GM12878 (cell line): ENCODE measurements around the gene VIT. TPM values are rescaled to one million over a fixed set of nuclear protein-coding genes. Genes with fewer than 3 reads are reported as not detected.

Experiments
- ATAC-seq: fragments of 200-7000 bp; cut with Tn5 transposase; 3 replicates; pipeline ENCODE4 v1.9.1; 2020; ENCODE audit warnings: mild to moderate bottlenecking, moderate library complexity
- BruUV-seq: library from RNA; stranded (reverse); fragments of 400-500 nt; replicated peaks from 2 replicates; lab custom pipeline; 2021; lab: Mats Ljungman, UMichigan
- CTCF ChIA-PET: fragments of 300-600 bp; sonication (Branson Sonifier 250); formaldehyde crosslinking; extraction: SDS; loops from one replicate; lab custom pipeline; 2021; ENCODE audit warnings: inconsistent platforms; lab: Yijun Ruan, JAX
- POLR2A ChIA-PET: fragments of 350-600 bp; formaldehyde crosslinking; extraction: SDS; loops from one replicate; lab custom pipeline; 2021; ENCODE audit warnings: inconsistent platforms; lab: Charles Lee
- RAD21 ChIA-PET: fragments of 300-600 bp; sonication (Branson Sonifier 250); formaldehyde crosslinking; loops from one replicate; lab custom pipeline; 2023; ENCODE audit warnings: antibody characterized with exemption; ENCODE audit not compliant: unreplicated experiment; lab: Charles Lee
- SMC1A ChIA-PET: fragments of 300-600 bp; sonication (Branson Sonifier 250); formaldehyde crosslinking; loops from one replicate; lab custom pipeline; 2023; ENCODE audit not compliant: unreplicated experiment, uncharacterized antibody; lab: Charles Lee
- DNase-seq: peaks from one replicate; pipeline ENCODE4 v3.0.0-alpha.2; 2011; ENCODE audit warnings: low read depth, low spot score
- FAIRE-seq: peaks from 3 replicates; lab custom pipeline; 2011; peaks lifted over from hg19 to GRCh38; lab: Jason Lieb, UNC
- H2AFZ ChIP-seq: 2 replicates; pipeline ENCODE4 v1.6.0; 2011; ENCODE audit warnings: low read depth, low read length, control low read depth; ENCODE audit not compliant: control insufficient read depth
- H3K27ac ChIP-seq: 2 replicates; pipeline ENCODE4 v1.5.1; 2011; ENCODE audit warnings: control low read depth; ENCODE audit not compliant: control insufficient read depth, insufficient read depth
- H3K27me3 ChIP-seq, 2 experiments: replicated peaks in 1 of 2; 2 replicates each; pipeline versions ENCODE4 v1.6.0 to v1.6.1; 2011; ENCODE audit warnings: low read length in 1 of 2; ENCODE audit not compliant: control insufficient read depth in 2 of 2, insufficient read depth in 2 of 2
- H3K36me3 ChIP-seq, 2 experiments: 2 replicates each; pipeline ENCODE4 v1.5.1; 2011; ENCODE audit warnings: low read length in 1 of 2; ENCODE audit not compliant: control insufficient read depth in 2 of 2, insufficient read depth in 2 of 2
- H3K4me1 ChIP-seq: 2 replicates; pipeline ENCODE4 v1.6.1; 2011; ENCODE audit warnings: mild to moderate bottlenecking, low read length, moderate library complexity, mixed read lengths; ENCODE audit not compliant: control insufficient read depth, insufficient read depth
- H3K4me2 ChIP-seq: 2 replicates; pipeline ENCODE4 v1.6.0; 2011; ENCODE audit warnings: control low read depth; ENCODE audit not compliant: control insufficient read depth, insufficient read depth
- H3K4me3 ChIP-seq: fragments of 200-600 bp; sonication (generic); 2 replicates; pipeline ENCODE4 v1.5.1; 2016
- H3K79me2 ChIP-seq: 2 replicates; pipeline ENCODE4 v1.6.0; 2011; ENCODE audit warnings: low read length; ENCODE audit not compliant: control insufficient read depth, insufficient read depth
- H3K9ac ChIP-seq: 2 replicates; pipeline ENCODE4 v1.8.0; 2011; ENCODE audit warnings: low read length, control low read depth, mixed read lengths; ENCODE audit not compliant: control insufficient read depth, insufficient read depth
- H3K9me3 ChIP-seq: replicated peaks from 3 replicates; pipeline ENCODE4 v1.5.1; 2011; ENCODE audit warnings: mild to moderate bottlenecking, low read length; ENCODE audit not compliant: control insufficient read depth, insufficient read depth
- H4K20me1 ChIP-seq: 2 replicates; pipeline ENCODE4 v1.6.0; 2011; ENCODE audit not compliant: control insufficient read depth, insufficient read depth
- ASH2L ChIP-seq: fragments of 300-600, 200-600 bp; sonication (generic); IDR thresholded peaks from 2 replicates; pipeline ENCODE4 v1.6.1; 2017; ENCODE audit warnings: low read depth, mild to moderate bottlenecking, borderline replicate concordance
- BACH1 ChIP-seq: fragments of 450-650 bp; IDR thresholded peaks from 2 replicates; pipeline ENCODE4 v1.6.1; 2017; ENCODE audit warnings: mild to moderate bottlenecking, borderline replicate concordance
- CBFB ChIP-seq: IDR thresholded peaks from 2 replicates; pipeline ENCODE4 v1.6.1; 2016; ENCODE audit warnings: antibody characterized with exemption, low read depth
- CTCF ChIP-seq, 3 experiments: IDR thresholded peaks in 2 of 3; conservative IDR thresholded peaks in 1 of 3; 2 replicates each; pipeline ENCODE4 v1.5.1; 2011; ENCODE audit warnings: low read depth in 3 of 3, low read length in 3 of 3, mild to moderate bottlenecking in 3 of 3, control low read depth in 2 of 3, moderate library complexity in 2 of 3, inconsistent platforms in 1 of 3, mixed read lengths in 1 of 3; ENCODE audit not compliant: control insufficient read depth in 2 of 3, insufficient read depth in 1 of 3; ENCODE audit errors: extremely low read depth in 1 of 3
- E2F8 ChIP-seq: fragments of 450-650 bp; IDR thresholded peaks from 2 replicates; pipeline ENCODE4 v1.6.1; 2018; ENCODE audit warnings: mild to moderate bottlenecking, low read depth, moderate library complexity; ENCODE audit not compliant: partially characterized antibody
- FOXK2 ChIP-seq: fragments of 450-650 bp; IDR thresholded peaks from 2 replicates; pipeline ENCODE4 v1.6.1; 2017; ENCODE audit warnings: mild to moderate bottlenecking, moderate library complexity
- KLF5 ChIP-seq: fragments of 450-650 bp; IDR thresholded peaks from 2 replicates; pipeline ENCODE4 v1.6.1; 2014; ENCODE audit warnings: mild to moderate bottlenecking; ENCODE audit not compliant: partially characterized antibody
- NR2C1 ChIP-seq: fragments of 450-650 bp; IDR thresholded peaks from 2 replicates; pipeline ENCODE4 v1.6.1; 2017; ENCODE audit warnings: antibody characterized with exemption, mild to moderate bottlenecking, moderate library complexity
- PAX5 ChIP-seq: IDR thresholded peaks from 2 replicates; pipeline ENCODE4 v1.6.1; 2011; ENCODE audit warnings: low read depth, low read length, borderline replicate concordance
- RAD51 ChIP-seq: fragments of 450-650 bp; IDR thresholded peaks from 2 replicates; pipeline ENCODE4 v1.6.1; 2016; ENCODE audit warnings: moderate library complexity, mild to moderate bottlenecking, inconsistent platforms
- RUNX3 ChIP-seq: IDR thresholded peaks from 2 replicates; pipeline ENCODE4 v1.6.1; 2012; ENCODE audit warnings: low read length, inconsistent platforms
- ZNF217 ChIP-seq: fragments of 450-650 bp; IDR thresholded peaks from 2 replicates; pipeline ENCODE4 v1.6.1; 2017; ENCODE audit warnings: antibody characterized with exemption, mild to moderate bottlenecking
- ZNF622 ChIP-seq: fragments of 450-650 bp; IDR thresholded peaks from 2 replicates; pipeline ENCODE4 v1.6.1; 2017; ENCODE audit warnings: mild to moderate bottlenecking, inconsistent platforms
- ZSCAN29 ChIP-seq: fragments of 450-650 bp; IDR thresholded peaks from 2 replicates; pipeline ENCODE4 v1.6.1; 2017; ENCODE audit warnings: mild to moderate bottlenecking, moderate library complexity
- ZZZ3 ChIP-seq: IDR thresholded peaks from 2 replicates; pipeline ENCODE4 v1.6.1; 2011; ENCODE audit warnings: low read depth; ENCODE audit not compliant: control insufficient read depth, insufficient read length
- WGBS: methylation state at CpG from one replicate; pipeline ENCODE4 v1.1.6; 2016; ENCODE audit warnings: low lambda C conversion rate; ENCODE audit not compliant: insufficient replicate concordance, insufficient coverage; ENCODE audit errors: missing lambda C conversion rate; 5-methylcytosine and 5-hydroxymethylcytosine counted together
- in situ Hi-C: fragments of 300-500 bp; cut with MboI; formaldehyde crosslinking; loops from 9 replicates; pipeline ENCODE4 v1.14.3; 2018; ENCODE audit warnings: mixed read lengths
- intact Hi-C: fragments of 100-400 bp; cut with micrococcal nuclease; formaldehyde crosslinking; loops from one replicate; pipeline ENCODE4 v1.14.2; 2022; ENCODE audit not compliant: unreplicated experiment
- polyA plus RNA-seq, 11 experiments: library from polyadenylated mRNA; depleted of rRNA in 4 of 11; unstranded in 6 of 11; stranded (reverse) in 5 of 11; fragments of >200 nt; fragmentation: Nextera tagmentation in 4 of 11; fragmentation: Illumina TruSeq in 1 of 11; extraction: Ambion mirVana in 4 of 11; extraction: Trizol in 1 of 11; gene quantifications; 1 replicate in 1 of 11; 2 replicates in 10 of 11; pipeline versions ENCODE4 v1.2.1 to v1.2.3, GENCODE V29; 2011 to 2016; ENCODE audit warnings: inconsistent platforms in 2 of 11, missing spikeins in 2 of 11, low read depth in 1 of 11
- total RNA-seq, 4 experiments: library from RNA; depleted of rRNA in 3 of 4; stranded (reverse); fragments of >200 nt in 3 of 4; fragmentation: Illumina TruSeq in 1 of 4; extraction: Trizol in 1 of 4; gene quantifications; 2 replicates each; pipeline versions ENCODE4 v1.2.1 to v1.2.3, GENCODE V29; 2013 to 2021
- TF ChIP-seq, protein P1 (sequence below): fragments of 450-650 bp; IDR thresholded peaks from 2 replicates; pipeline ENCODE4 v1.6.1; 2017; ENCODE audit warnings: mild to moderate bottlenecking, low read depth, inconsistent platforms; ENCODE audit not compliant: poor library complexity, severe bottlenecking
- TF ChIP-seq, protein P2 (sequence below): fragments of 450-650 bp; IDR thresholded peaks from 2 replicates; pipeline ENCODE4 v1.6.1; 2016; ENCODE audit warnings: mild to moderate bottlenecking

The VIT gene
- total and polyA plus RNA-seq, 10 of the 15 experiments (the other 5 are each of a cell fraction or from before 2014, with no cell fraction given): 0.05 to 0.14 TPM; not detected in 8

- TF ChIP-seq, protein P1, sequence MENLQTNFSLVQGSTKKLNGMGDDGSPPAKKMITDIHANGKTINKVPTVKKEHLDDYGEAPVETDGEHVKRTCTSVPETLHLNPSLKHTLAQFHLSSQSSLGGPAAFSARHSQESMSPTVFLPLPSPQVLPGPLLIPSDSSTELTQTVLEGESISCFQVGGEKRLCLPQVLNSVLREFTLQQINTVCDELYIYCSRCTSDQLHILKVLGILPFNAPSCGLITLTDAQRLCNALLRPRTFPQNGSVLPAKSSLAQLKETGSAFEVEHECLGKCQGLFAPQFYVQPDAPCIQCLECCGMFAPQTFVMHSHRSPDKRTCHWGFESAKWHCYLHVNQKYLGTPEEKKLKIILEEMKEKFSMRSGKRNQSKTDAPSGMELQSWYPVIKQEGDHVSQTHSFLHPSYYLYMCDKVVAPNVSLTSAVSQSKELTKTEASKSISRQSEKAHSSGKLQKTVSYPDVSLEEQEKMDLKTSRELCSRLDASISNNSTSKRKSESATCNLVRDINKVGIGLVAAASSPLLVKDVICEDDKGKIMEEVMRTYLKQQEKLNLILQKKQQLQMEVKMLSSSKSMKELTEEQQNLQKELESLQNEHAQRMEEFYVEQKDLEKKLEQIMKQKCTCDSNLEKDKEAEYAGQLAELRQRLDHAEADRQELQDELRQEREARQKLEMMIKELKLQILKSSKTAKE: no peak
- TF ChIP-seq ZZZ3 (no peak), FOXK2 (no peak), PAX5 (no peak), ASH2L (no peak)
- TF ChIP-seq, protein P2, sequence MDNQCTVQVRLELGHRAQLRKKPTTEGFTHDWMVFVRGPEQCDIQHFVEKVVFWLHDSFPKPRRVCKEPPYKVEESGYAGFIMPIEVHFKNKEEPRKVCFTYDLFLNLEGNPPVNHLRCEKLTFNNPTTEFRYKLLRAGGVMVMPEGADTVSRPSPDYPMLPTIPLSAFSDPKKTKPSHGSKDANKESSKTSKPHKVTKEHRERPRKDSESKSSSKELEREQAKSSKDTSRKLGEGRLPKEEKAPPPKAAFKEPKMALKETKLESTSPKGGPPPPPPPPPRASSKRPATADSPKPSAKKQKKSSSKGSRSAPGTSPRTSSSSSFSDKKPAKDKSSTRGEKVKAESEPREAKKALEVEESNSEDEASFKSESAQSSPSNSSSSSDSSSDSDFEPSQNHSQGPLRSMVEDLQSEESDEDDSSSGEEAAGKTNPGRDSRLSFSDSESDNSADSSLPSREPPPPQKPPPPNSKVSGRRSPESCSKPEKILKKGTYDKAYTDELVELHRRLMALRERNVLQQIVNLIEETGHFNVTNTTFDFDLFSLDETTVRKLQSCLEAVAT: no peak
These were observed 4.9 kb downstream of the VIT start (continued) for GRCh38 chr2:36701391-36701795.

DNA sequence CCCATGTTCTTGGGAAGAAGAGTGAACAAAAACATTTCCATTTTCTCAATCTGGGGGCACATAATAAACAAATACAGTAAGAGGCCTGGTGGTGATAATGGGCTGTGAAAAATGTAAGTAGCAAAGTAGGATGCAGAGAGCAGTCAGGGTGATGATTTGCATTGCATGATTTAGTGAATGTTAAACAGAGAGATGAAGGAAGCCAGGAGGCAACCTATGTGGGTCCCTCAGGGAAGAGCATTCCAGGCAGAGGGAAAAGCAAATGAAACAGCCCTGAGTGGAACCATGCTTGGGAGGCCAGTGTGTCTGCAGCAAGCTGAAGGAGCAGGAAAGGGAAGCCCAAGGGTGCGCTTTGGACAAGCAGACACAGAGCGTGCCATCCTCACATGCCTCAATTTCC is 5.4 kb downstream of the VIT start:
- CTCF ChIA-PET: interaction anchor here (1.2 kb wide), 1 partner anchor 38 kb away, joined by 6 read pairs; no protein-coding TSS in a partner anchor
- FAIRE-seq: no peak
- Histone ChIP-seq H2AFZ (no peak overlapping the region), H3K4me1 (no peaks in the 10 kb centered on the region), H3K79me2 (no peaks in the 10 kb centered on the region), H3K27ac (no peak overlapping the region), H3K9me3 (no peaks in the 10 kb centered on the region), H3K4me2 (no peak overlapping the region), H3K4me3 (no peak overlapping the region), H3K36me3 (no peaks in the 10 kb centered on the region), H4K20me1 (no peaks in the 10 kb centered on the region), H3K9ac (no peak overlapping the region), H3K27me3 (no peaks in the 10 kb centered on the region; a peak in 1 of 4 replicates)
- in situ Hi-C loops: no loop called here
- 15% methylated on average over 2 of the region's 2 CpGs for WGBS
- DNase-seq: no peak
- POLR2A ChIA-PET: no interaction called here
- RAD21 ChIA-PET: no interaction called here
- no TSS peak for BruUV-seq
- intact Hi-C loops: no loop called here
- SMC1A ChIA-PET: no interaction called here
- ATAC-seq: no peak
- no peak for TF ChIP-seq NR2C1
- TF ChIP-seq BACH1: no peak
- no peak for TF ChIP-seq ZNF217
- no peak for TF ChIP-seq CTCF (IDR thresholded peaks at IDR 0.05 in 2 of 3, conservative IDR thresholded peaks at IDR 0.05 in 1 of 3; ENCODE audit: control insufficient read depth in 2 of 3, extremely low read depth in 1 of 3, insufficient read depth in 1 of 3, low read depth in 3 of 3, low read length in 3 of 3)
- TF ChIP-seq ZSCAN29: no peak
- no peak for TF ChIP-seq ZNF622
- no peak for TF ChIP-seq RUNX3
- TF ChIP-seq CBFB: no peak
- TF ChIP-seq KLF5: no peak
- TF ChIP-seq E2F8: no peak
- TF ChIP-seq RAD51: no peak
